Spleen (tissue), 7 donors: ENCODE measurements around the gene B4GALT6.

ENCODE experiments used
- POLR2A ChIP-seq, 3 donors: fragments of 450-650 bp; IDR thresholded peaks; one replicate each; pipeline ENCODE4 v1.5.1; 2017; ENCODE audit warnings: antibody characterized with exemption in 3 of 3, mild to moderate bottlenecking in 1 of 3
- POLR2AphosphoS5 ChIP-seq, 3 donors: sonication (generic); formaldehyde crosslinking; IDR thresholded peaks; one replicate each; pipeline ENCODE4 v1.5.1; 2017; ENCODE audit warnings: antibody characterized with exemption in 3 of 3
- TF ChIP-seq, protein P1 (sequence below), 11 experiments: fragments of 200-600 bp in 7 of 11; fragments of 450-650 bp in 4 of 11; sonication (generic) in 4 of 11; IDR thresholded peaks in 8 of 11; conservative IDR thresholded peaks in 3 of 11; 1 replicate in 7 of 11; 2 replicates in 4 of 11; pipeline versions ENCODE4 v1.4.0 to v1.8.0; 2016 to 2021; ENCODE audit warnings: antibody characterized with exemption in 11 of 11, inconsistent platforms in 4 of 11, mild to moderate bottlenecking in 1 of 11
- donor health status: DM: no; HTN: no; CAD: no; lungs with moderate emphysema.
- donor health status: DM: no; HTN: no; CAD: no.
- donor health status: DM: no; HTN: no; CAD: no.

DNA sequence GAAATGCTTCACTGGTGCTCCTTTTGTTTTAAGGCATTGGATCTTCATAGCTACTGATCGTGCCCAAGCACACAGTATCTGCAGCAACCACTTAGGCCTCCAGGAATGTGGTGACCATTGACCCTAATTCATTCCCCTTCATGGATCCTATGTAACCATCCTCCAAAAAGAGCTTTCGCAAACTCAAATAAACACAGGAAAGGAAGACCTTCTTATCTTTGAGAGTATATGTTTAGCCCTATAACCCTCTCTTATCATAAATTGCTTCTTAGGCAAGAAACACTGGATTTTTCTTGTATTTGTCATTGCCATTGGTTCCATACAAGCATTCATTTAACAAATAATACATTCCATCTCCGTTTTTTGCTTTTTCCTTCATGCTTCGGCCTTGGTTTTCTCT, 96.9 kb downstream of the B4GALT6 start:
- no peak for TF ChIP-seq POLR2A (IDR thresholded peaks at IDR 0.05)
- TF ChIP-seq POLR2AphosphoS5 (IDR thresholded peaks at IDR 0.05) = no peak
- TF ChIP-seq, protein P1, sequence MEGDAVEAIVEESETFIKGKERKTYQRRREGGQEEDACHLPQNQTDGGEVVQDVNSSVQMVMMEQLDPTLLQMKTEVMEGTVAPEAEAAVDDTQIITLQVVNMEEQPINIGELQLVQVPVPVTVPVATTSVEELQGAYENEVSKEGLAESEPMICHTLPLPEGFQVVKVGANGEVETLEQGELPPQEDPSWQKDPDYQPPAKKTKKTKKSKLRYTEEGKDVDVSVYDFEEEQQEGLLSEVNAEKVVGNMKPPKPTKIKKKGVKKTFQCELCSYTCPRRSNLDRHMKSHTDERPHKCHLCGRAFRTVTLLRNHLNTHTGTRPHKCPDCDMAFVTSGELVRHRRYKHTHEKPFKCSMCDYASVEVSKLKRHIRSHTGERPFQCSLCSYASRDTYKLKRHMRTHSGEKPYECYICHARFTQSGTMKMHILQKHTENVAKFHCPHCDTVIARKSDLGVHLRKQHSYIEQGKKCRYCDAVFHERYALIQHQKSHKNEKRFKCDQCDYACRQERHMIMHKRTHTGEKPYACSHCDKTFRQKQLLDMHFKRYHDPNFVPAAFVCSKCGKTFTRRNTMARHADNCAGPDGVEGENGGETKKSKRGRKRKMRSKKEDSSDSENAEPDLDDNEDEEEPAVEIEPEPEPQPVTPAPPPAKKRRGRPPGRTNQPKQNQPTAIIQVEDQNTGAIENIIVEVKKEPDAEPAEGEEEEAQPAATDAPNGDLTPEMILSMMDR (IDR thresholded peaks at IDR 0.05 in 8 of 11, conservative IDR thresholded peaks at IDR 0.05 in 3 of 11) = no peak
